Measurements from ENCODE around the gene DPP10.

Gene DPP10

GRCh38 chr2:115129536-115129935 lies 687.1 kb downstream of the DPP10 start:
- in situ Hi-C loops (cut with MboI; ENCODE audit: low sequenced_read_pairs, unreplicated experiment): no loop called here
- TF ChIP-seq CTCF (IDR thresholded peaks at IDR 0.05; ENCODE audit: borderline replicate concordance, control extremely low read depth, extremely low read depth, insufficient read depth, missing control alignments): no peak
- DNase-seq (ENCODE audit: low spot score): no peak

GRCh38 chr2:115160531-115161080 lies 718.2 kb downstream of the DPP10 start:
- no peak for TF ChIP-seq CTCF (IDR thresholded peaks at IDR 0.05; ENCODE audit: borderline replicate concordance, control extremely low read depth, extremely low read depth, insufficient read depth, missing control alignments)
- DNase-seq (ENCODE audit: low spot score): no peak
- in situ Hi-C loops (cut with MboI; ENCODE audit: low sequenced_read_pairs, unreplicated experiment): no loop called here

GRCh38 chr2:115161081-115161770 lies 718.8 kb downstream of the DPP10 start:
- in situ Hi-C loops (cut with MboI; ENCODE audit: low sequenced_read_pairs, unreplicated experiment): no loop called here
- TF ChIP-seq CTCF (IDR thresholded peaks at IDR 0.05; ENCODE audit: borderline replicate concordance, control extremely low read depth, extremely low read depth, insufficient read depth, missing control alignments): no peak
- no peak for DNase-seq (ENCODE audit: low spot score)

GRCh38 chr2:115161771-115162493 lies 719.5 kb downstream of the DPP10 start:
- in situ Hi-C loops (cut with MboI; ENCODE audit: low sequenced_read_pairs, unreplicated experiment): no loop called here
- TF ChIP-seq CTCF (IDR thresholded peaks at IDR 0.05; ENCODE audit: borderline replicate concordance, control extremely low read depth, extremely low read depth, insufficient read depth, missing control alignments): no peak
- DNase-seq (ENCODE audit: low spot score): peak; percentile 13

- no peak for DNase-seq (ENCODE audit: low spot score)
- TF ChIP-seq CTCF (IDR thresholded peaks at IDR 0.05; ENCODE audit: borderline replicate concordance, control extremely low read depth, extremely low read depth, insufficient read depth, missing control alignments): no peak
- in situ Hi-C loops (cut with MboI; ENCODE audit: low sequenced_read_pairs, unreplicated experiment): no loop called here
Observed at GRCh38 chr2:115162494-115163293, 720.3 kb downstream of the DPP10 start.

- no peak for DNase-seq (ENCODE audit: low spot score)
- in situ Hi-C loops (cut with MboI; ENCODE audit: low sequenced_read_pairs, unreplicated experiment): no loop called here
- TF ChIP-seq CTCF (IDR thresholded peaks at IDR 0.05; ENCODE audit: borderline replicate concordance, control extremely low read depth, extremely low read depth, insufficient read depth, missing control alignments): no peak
Observed at GRCh38 chr2:115163572-115163971, 721.1 kb downstream of the DPP10 start.
